Smooth muscle cell (in vitro differentiated cells): ENCODE measurements around the gene CRTC2. TPM values are rescaled to one million over a fixed set of nuclear protein-coding genes. Genes with fewer than 3 reads are reported as not detected.

Experiments used
- DNase-seq: peaks from one replicate; lab custom pipeline; 2025; ENCODE audit not compliant: unreplicated experiment; lab: John Stamatoyannopoulos, UW
- H2AFZ ChIP-seq: fragments of 200-600 bp; sonication (generic); 2 replicates; pipeline ENCODE4 v1.6.0; 2016; ENCODE audit warnings: antibody characterized with exemption, low read depth, mild to moderate bottlenecking
- H3F3A ChIP-seq: fragments of 200-600 bp; sonication (generic); 2 replicates; pipeline ENCODE4 v1.6.0; 2017; ENCODE audit warnings: antibody characterized with exemption, low read depth
- H3K27ac ChIP-seq: fragments of 200-600 bp; sonication (generic); 2 replicates; pipeline ENCODE4 v1.5.1; 2016; ENCODE audit warnings: low read depth, mild to moderate bottlenecking
- H3K27me3 ChIP-seq: fragments of 200-600 bp; sonication (generic); 2 replicates; pipeline ENCODE4 v1.6.1; 2016; ENCODE audit warnings: low read depth, mild to moderate bottlenecking
- H3K36me3 ChIP-seq: fragments of 200-600 bp; sonication (generic); 2 replicates; pipeline ENCODE4 v1.5.1; 2016; ENCODE audit warnings: low read depth
- H3K4me1 ChIP-seq: fragments of 200-600 bp; sonication (generic); 2 replicates; pipeline ENCODE4 v1.5.1; 2016; ENCODE audit warnings: low read depth
- H3K4me2 ChIP-seq: fragments of 200-600 bp; sonication (generic); 2 replicates; pipeline ENCODE4 v1.6.0; 2016; ENCODE audit warnings: mild to moderate bottlenecking
- H3K4me3 ChIP-seq: fragments of 200-600 bp; sonication (generic); 2 replicates; pipeline ENCODE4 v1.5.1; 2016; ENCODE audit warnings: mild to moderate bottlenecking
- H3K79me2 ChIP-seq: fragments of 200-600 bp; sonication (generic); 2 replicates; pipeline ENCODE4 v1.6.0; 2016; ENCODE audit warnings: low read depth, mild to moderate bottlenecking
- H3K9ac ChIP-seq: fragments of 200-600 bp; sonication (generic); 2 replicates; pipeline ENCODE4 v1.6.0; 2016; ENCODE audit warnings: low read depth
- H3K9me3 ChIP-seq: fragments of 200-600 bp; sonication (generic); replicated peaks from 2 replicates; pipeline ENCODE4 v1.5.1; 2016; ENCODE audit warnings: low read depth
- H4K20me1 ChIP-seq: fragments of 200-600 bp; sonication (generic); 2 replicates; pipeline ENCODE4 v1.6.0; 2016; ENCODE audit warnings: low read depth
- WGBS: methylation state at CpG from one replicate; pipeline ENCODE4 v1.1.7; 2016; ENCODE audit warnings: low lambda C conversion rate; 5-methylcytosine and 5-hydroxymethylcytosine counted together
- polyA plus RNA-seq: library from polyadenylated mRNA; unstranded; fragments of >200 nt; fragmentation: Nextera tagmentation; extraction: Ambion mirVana; gene quantifications from 2 replicates; pipeline ENCODE4 v1.2.1, GENCODE V29; 2016
- total RNA-seq: library from RNA; depleted of rRNA; stranded (reverse); fragments of >200 nt; gene quantifications from 2 replicates; pipeline ENCODE4 v1.2.3, GENCODE V29; 2014
- TF ChIP-seq, protein P1 (sequence below): fragments of 200-600 bp; sonication (generic); IDR thresholded peaks from 2 replicates; pipeline ENCODE4 v1.5.1; 2017; ENCODE audit warnings: borderline replicate concordance, mild to moderate bottlenecking, antibody characterized with exemption; ENCODE audit not compliant: insufficient read depth, poor library complexity, severe bottlenecking

Gene CRTC2
- total and polyA plus RNA-seq, 2 experiments from 2014 or later: 9.9 to 24.6 TPM

DNA sequence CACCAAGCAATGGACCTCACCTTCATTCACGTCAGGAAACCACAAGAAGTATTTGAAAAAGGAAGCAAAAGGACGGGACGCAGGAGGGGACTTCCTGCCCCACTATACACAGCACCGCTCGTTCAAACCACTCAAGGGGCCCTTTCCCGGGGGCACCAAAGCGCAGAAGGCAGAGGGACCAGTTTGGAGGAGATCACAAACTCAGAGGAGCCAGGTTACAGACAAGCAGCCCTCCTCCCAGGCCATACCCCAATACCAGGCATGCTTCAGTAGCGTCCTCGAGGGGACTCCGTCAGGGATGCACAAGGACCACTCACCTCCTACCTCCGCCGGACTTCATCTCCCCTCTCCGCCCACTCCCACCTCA, 685 bp downstream of the CRTC2 start:
- peak overlapping the region; percentile 96 for H3K4me3 ChIP-seq
- peaks cover 16% of the 10 kb centered on the region for H3K4me1 ChIP-seq
- H3F3A ChIP-seq: no peaks in the 10 kb centered on the region
- peaks cover 62% of the 10 kb centered on the region for H4K20me1 ChIP-seq
- no peaks in the 10 kb centered on the region for H3K9me3 ChIP-seq
- H3K36me3 ChIP-seq: no peaks in the 10 kb centered on the region
- no peak overlapping the region for H2AFZ ChIP-seq
- peaks cover 62% of the 10 kb centered on the region for H3K79me2 ChIP-seq
- peak overlapping the region; percentile 93 for H3K9ac ChIP-seq
- TF ChIP-seq, protein P1, sequence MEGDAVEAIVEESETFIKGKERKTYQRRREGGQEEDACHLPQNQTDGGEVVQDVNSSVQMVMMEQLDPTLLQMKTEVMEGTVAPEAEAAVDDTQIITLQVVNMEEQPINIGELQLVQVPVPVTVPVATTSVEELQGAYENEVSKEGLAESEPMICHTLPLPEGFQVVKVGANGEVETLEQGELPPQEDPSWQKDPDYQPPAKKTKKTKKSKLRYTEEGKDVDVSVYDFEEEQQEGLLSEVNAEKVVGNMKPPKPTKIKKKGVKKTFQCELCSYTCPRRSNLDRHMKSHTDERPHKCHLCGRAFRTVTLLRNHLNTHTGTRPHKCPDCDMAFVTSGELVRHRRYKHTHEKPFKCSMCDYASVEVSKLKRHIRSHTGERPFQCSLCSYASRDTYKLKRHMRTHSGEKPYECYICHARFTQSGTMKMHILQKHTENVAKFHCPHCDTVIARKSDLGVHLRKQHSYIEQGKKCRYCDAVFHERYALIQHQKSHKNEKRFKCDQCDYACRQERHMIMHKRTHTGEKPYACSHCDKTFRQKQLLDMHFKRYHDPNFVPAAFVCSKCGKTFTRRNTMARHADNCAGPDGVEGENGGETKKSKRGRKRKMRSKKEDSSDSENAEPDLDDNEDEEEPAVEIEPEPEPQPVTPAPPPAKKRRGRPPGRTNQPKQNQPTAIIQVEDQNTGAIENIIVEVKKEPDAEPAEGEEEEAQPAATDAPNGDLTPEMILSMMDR: no peak
- DNase-seq: no peak
- no peaks in the 10 kb centered on the region for H3K27me3 ChIP-seq
- peak overlapping the region; percentile 85 for H3K27ac ChIP-seq
- peak overlapping the region; percentile 91 for H3K4me2 ChIP-seq
- under 1% methylated on average over 13 of the region's 13 CpGs for WGBS

DNA sequence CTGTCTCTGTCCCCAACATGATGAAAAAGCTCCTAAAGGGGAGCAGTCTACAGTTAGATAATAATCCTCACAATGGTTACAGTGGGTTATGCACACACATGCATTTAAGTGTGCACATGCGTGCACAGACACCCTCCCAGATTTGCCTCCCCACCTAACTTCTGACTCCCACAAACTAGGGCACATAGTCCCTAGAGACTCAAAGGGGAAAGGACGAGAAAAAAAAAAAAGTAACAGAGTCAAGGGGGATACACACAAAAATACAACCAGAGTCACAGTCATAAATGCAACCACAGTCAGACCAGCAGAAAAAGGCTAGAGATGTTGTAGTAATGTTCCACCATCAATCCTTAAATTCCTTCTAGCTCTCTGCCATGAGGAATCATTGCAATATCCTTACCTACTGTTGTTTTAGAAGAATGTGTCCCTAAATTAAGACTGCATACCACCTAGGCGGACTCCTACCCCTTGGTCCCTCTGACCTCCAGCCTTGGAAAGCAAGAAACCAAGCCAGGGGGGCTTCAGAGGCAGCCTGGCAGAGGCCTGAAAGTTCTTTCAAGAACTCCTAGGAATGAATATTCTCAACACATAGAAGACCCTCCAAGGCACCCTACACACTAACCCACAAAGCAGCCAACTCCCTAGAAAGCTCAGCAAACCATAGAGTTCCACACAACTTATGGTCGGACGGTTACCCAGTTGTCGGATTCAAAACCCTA, 1.3 kb downstream of the CRTC2 start:
- WGBS: 43% methylated on average over 6 of the region's 6 CpGs
- no peak overlapping the region for H2AFZ ChIP-seq
- no peak for DNase-seq

DNA sequence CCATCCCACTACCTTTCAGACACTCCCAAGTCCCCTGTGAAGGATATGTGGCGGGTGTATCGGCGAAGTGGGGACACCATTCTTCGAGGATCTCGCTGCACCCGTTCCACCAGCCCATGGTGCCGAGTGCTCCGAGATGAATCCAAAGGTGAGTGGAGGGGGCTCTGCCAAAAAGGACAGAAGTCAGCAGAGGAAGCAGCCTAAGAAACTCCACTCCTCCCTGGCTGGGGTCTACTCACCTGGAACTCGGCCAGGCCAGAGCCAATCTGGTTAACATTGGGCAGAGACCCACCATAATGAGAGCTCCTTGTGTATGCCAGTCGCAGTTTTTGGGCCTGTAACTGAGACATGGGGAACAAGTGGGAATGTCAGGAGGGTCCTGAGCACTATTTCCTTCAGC, 3.6 kb downstream of the CRTC2 start:
- no peak overlapping the region for H3K27ac ChIP-seq
- no peak overlapping the region for H2AFZ ChIP-seq
- TF ChIP-seq, protein P1: no peak
- H3K4me3 ChIP-seq: no peak overlapping the region
- H3K36me3 ChIP-seq: no peaks in the 10 kb centered on the region
- H4K20me1 ChIP-seq: peaks cover 48% of the 10 kb centered on the region
- peaks cover 46% of the 10 kb centered on the region for H3K79me2 ChIP-seq
- DNase-seq: no peak
- H3K4me1 ChIP-seq: peaks cover 4% of the 10 kb centered on the region
- no peaks in the 10 kb centered on the region for H3F3A ChIP-seq
- H3K27me3 ChIP-seq: no peaks in the 10 kb centered on the region
- H3K4me2 ChIP-seq: no peak overlapping the region
- H3K9ac ChIP-seq: no peak overlapping the region
- H3K9me3 ChIP-seq: no peaks in the 10 kb centered on the region
- 98% methylated on average over 10 of the region's 10 CpGs for WGBS

More for the DNA sequence above, 1.3 kb downstream of the CRTC2 start:
- H3K27ac ChIP-seq: peak overlapping the region; percentile 85
- peaks cover 57% of the 10 kb centered on the region for H3K79me2 ChIP-seq
- peaks cover 12% of the 10 kb centered on the region for H3K4me1 ChIP-seq
- H3F3A ChIP-seq: no peaks in the 10 kb centered on the region
- H3K9ac ChIP-seq: peak overlapping the region; percentile 93
- H3K4me3 ChIP-seq: peak overlapping the region; percentile 96
- no peaks in the 10 kb centered on the region for H3K27me3 ChIP-seq
- no peaks in the 10 kb centered on the region for H3K36me3 ChIP-seq
- TF ChIP-seq, protein P1: no peak
- H4K20me1 ChIP-seq: peaks cover 58% of the 10 kb centered on the region
- H3K4me2 ChIP-seq: peak overlapping the region; percentile 91
- H3K9me3 ChIP-seq: no peaks in the 10 kb centered on the region
